Ishikawa (cell line): Measurements from ENCODE around the gene USP22.

Experiments used
- EP300 ChIP-seq: IDR thresholded peaks from 2 replicates; pipeline ENCODE4 v1.6.1; 2012; ENCODE audit warnings: borderline replicate concordance
- FOXM1 ChIP-seq: IDR thresholded peaks from 2 replicates; pipeline ENCODE4 v1.6.1; 2012; ENCODE audit warnings: low read depth, borderline replicate concordance
- RAD21 ChIP-seq: IDR thresholded peaks from 2 replicates; pipeline ENCODE4 v1.6.1; 2012; ENCODE audit warnings: low read depth
- TCF12 ChIP-seq: IDR thresholded peaks from 2 replicates; pipeline ENCODE4 v1.6.1; 2012; ENCODE audit warnings: low read depth
- USF1 ChIP-seq: IDR thresholded peaks from 2 replicates; pipeline ENCODE4 v1.6.1; 2012

GRCh38 chr17:21034340-21035235 is 8.2 kb downstream of the USP22 start:
- TF ChIP-seq TCF12 (no peak), USF1 (no peak), RAD21 (no peak), EP300 (no peak), FOXM1 (no peak)
